HepG2 (cell line): ENCODE results near the gene TPD52L2. TPM values are rescaled to one million over a fixed set of nuclear protein-coding genes. Genes with fewer than 3 reads are reported as not detected.

Experiments
- ATAC-seq: fragments of 200-7000 bp; cut with Tn5 transposase; 3 replicates; pipeline ENCODE4 v1.9.1; 2020; ENCODE audit warnings: mild to moderate bottlenecking, moderate library complexity
- BruUV-seq: library from RNA; stranded (reverse); fragments of 400-500 nt; replicated peaks from 2 replicates; lab custom pipeline; 2021; lab: Mats Ljungman, UMichigan
- CTCF ChIA-PET: fragments of 300-600 bp; formaldehyde crosslinking; extraction: SDS; loops from one replicate; lab custom pipeline; 2021; ENCODE audit warnings: low total read pairs, inconsistent platforms, low intra/inter-chr PET ratio; lab: Yijun Ruan, JAX
- POLR2A ChIA-PET: fragments of 350-600 bp; sonication (Branson Sonifier 250); formaldehyde crosslinking; loops from one replicate; lab custom pipeline; 2020; ENCODE audit warnings: antibody characterized with exemption, inconsistent platforms; lab: Yijun Ruan, JAX
- DNase-seq: peaks from one replicate; pipeline ENCODE4 v3.0.0-alpha.2; 2015; ENCODE audit warnings: low spot score
- FAIRE-seq: peaks from 3 replicates; lab custom pipeline; 2011; peaks lifted over from hg19 to GRCh38; lab: Jason Lieb, UNC
- H2AFZ ChIP-seq: one replicate; pipeline ENCODE4 v1.6.1; 2011; ENCODE audit warnings: low read length, inconsistent platforms
- H3K27ac ChIP-seq: fragments of 300-600 bp; 3 replicates; pipeline ENCODE4 v1.8.0; 2011; ENCODE audit warnings: mixed run types, mild to moderate bottlenecking, mixed read lengths, low read length, inconsistent platforms; ENCODE audit not compliant: insufficient read depth; ENCODE audit errors: extremely low read length
- H3K27me3 ChIP-seq, 2 experiments: fragments of 200-600 bp in 1 of 2; 2 replicates in 1 of 2; 3 replicates in 1 of 2; pipeline versions ENCODE4 v1.6.0 to v1.8.0; 2011; ENCODE audit warnings: low read length in 2 of 2, mild to moderate bottlenecking in 2 of 2, moderate library complexity in 2 of 2, inconsistent platforms in 1 of 2; ENCODE audit not compliant: insufficient read depth in 2 of 2, control insufficient read depth in 1 of 2
- H3K36me3 ChIP-seq, 2 experiments: fragments of 200-600 bp in 1 of 2; replicated peaks in 1 of 2; 2 replicates in 1 of 2; 3 replicates in 1 of 2; pipeline versions ENCODE4 v1.5.1 to v1.8.0; 2011; ENCODE audit warnings: low read length in 2 of 2, inconsistent platforms in 1 of 2; ENCODE audit not compliant: insufficient read depth in 2 of 2, control insufficient read depth in 1 of 2
- H3K4me1 ChIP-seq: 2 replicates; pipeline ENCODE4 v1.5.1; 2012; ENCODE audit warnings: low read length, inconsistent platforms; ENCODE audit not compliant: insufficient read depth
- H3K4me2 ChIP-seq: 2 replicates; pipeline ENCODE4 v1.6.0; 2011; ENCODE audit warnings: low read depth, low read length, inconsistent platforms
- H3K4me3 ChIP-seq, 3 experiments: fragments of 200-600 bp in 1 of 3; sonication (generic), shearing (Covaris generic) in 1 of 3; replicated peaks in 1 of 3; 2 replicates each; pipeline ENCODE4 v1.5.1; 2011 to 2016; ENCODE audit warnings: low read length in 3 of 3, inconsistent platforms in 2 of 3, low read depth in 2 of 3, mild to moderate bottlenecking in 2 of 3, control low read depth in 1 of 3, mixed read lengths in 1 of 3; ENCODE audit not compliant: insufficient read depth in 1 of 3
- H3K79me2 ChIP-seq: one replicate; pipeline ENCODE4 v1.6.1; 2011; ENCODE audit warnings: low read length, inconsistent platforms; ENCODE audit not compliant: insufficient read depth
- H3K9ac ChIP-seq: 2 replicates; pipeline ENCODE4 v1.6.0; 2011; ENCODE audit warnings: mild to moderate bottlenecking, low read depth, low read length, inconsistent platforms; ENCODE audit not compliant: insufficient read depth
- H3K9me3 ChIP-seq: 2 replicates; pipeline ENCODE4 v1.5.1; 2012; ENCODE audit warnings: mild to moderate bottlenecking, low read length
- H4K20me1 ChIP-seq: 2 replicates; pipeline ENCODE4 v1.6.0; 2011; ENCODE audit warnings: inconsistent platforms, mild to moderate bottlenecking, low read length, moderate library complexity; ENCODE audit not compliant: insufficient read depth
- HOXA7 ChIP-seq: sonication (generic); formaldehyde crosslinking; IDR thresholded peaks from 2 replicates; pipeline ENCODE4 v1.8.1; 2022; ENCODE audit warnings: mild to moderate bottlenecking, missing genetic modification reagents, moderate library complexity
- MAX ChIP-seq: IDR thresholded peaks from 2 replicates; pipeline ENCODE4 v1.6.1; 2012; ENCODE audit warnings: inconsistent platforms
- MAZ ChIP-seq, 2 experiments: sonication (generic) in 1 of 2; formaldehyde crosslinking in 1 of 2; IDR thresholded peaks; 2 replicates each; pipeline versions ENCODE4 v1.5.0 to v1.6.1; 2012 to 2020; ENCODE audit warnings: low read depth in 2 of 2, mild to moderate bottlenecking in 2 of 2, borderline replicate concordance in 1 of 2, improper control_type of control experiment in 1 of 2, low read length in 1 of 2, missing genetic modification reagents in 1 of 2, moderate library complexity in 1 of 2
- MTA1 ChIP-seq: sonication (generic); formaldehyde crosslinking; IDR thresholded peaks from 2 replicates; pipeline ENCODE4 v1.4.0; 2020; ENCODE audit warnings: missing genetic modification reagents, mild to moderate bottlenecking, borderline replicate concordance
- MYC ChIP-seq: sonication (generic); formaldehyde crosslinking; IDR thresholded peaks from 2 replicates; pipeline ENCODE4 v1.9.0; 2021; ENCODE audit warnings: missing genetic modification reagents, borderline replicate concordance
- PITX1 ChIP-seq: sonication (generic); formaldehyde crosslinking; IDR thresholded peaks from 2 replicates; pipeline ENCODE4 v1.5.1; 2020; ENCODE audit warnings: mild to moderate bottlenecking, missing genetic modification reagents
- REXO4 ChIP-seq: sonication (generic); formaldehyde crosslinking; IDR thresholded peaks from 2 replicates; pipeline ENCODE4 v1.8.0; 2022; ENCODE audit warnings: missing genetic modification reagents, mild to moderate bottlenecking, borderline replicate concordance
- ZBTB14 ChIP-seq: sonication (generic); formaldehyde crosslinking; IDR thresholded peaks from 2 replicates; pipeline ENCODE4 v1.4.0; 2020; ENCODE audit warnings: missing genetic modification reagents
- ZBTB8A ChIP-seq: sonication (generic); formaldehyde crosslinking; IDR thresholded peaks from 2 replicates; pipeline ENCODE4 v1.4.0; 2020; ENCODE audit warnings: mild to moderate bottlenecking, low read depth, missing genetic modification reagents, borderline replicate concordance
- ZMAT5 ChIP-seq: sonication (generic); formaldehyde crosslinking; IDR thresholded peaks from 2 replicates; pipeline ENCODE4 v1.5.0; 2020; ENCODE audit warnings: mild to moderate bottlenecking, low read depth, missing genetic modification reagents, borderline replicate concordance
- ZNF264 ChIP-seq: sonication (generic); formaldehyde crosslinking; IDR thresholded peaks from 2 replicates; pipeline ENCODE4 v1.4.0; 2020; ENCODE audit warnings: missing genetic modification reagents
- ZNF34 ChIP-seq: sonication (generic); formaldehyde crosslinking; IDR thresholded peaks from 2 replicates; pipeline ENCODE4 v1.4.0; 2020; ENCODE audit warnings: mild to moderate bottlenecking, missing genetic modification reagents, borderline replicate concordance
- ZNF350 ChIP-seq: sonication (generic); formaldehyde crosslinking; IDR thresholded peaks from 2 replicates; pipeline ENCODE4 v1.4.0; 2020; ENCODE audit warnings: mild to moderate bottlenecking, low read depth, missing genetic modification reagents, borderline replicate concordance
- ZNF468 ChIP-seq: sonication (generic); formaldehyde crosslinking; IDR thresholded peaks from 2 replicates; pipeline ENCODE4 v1.8.0; 2022; ENCODE audit warnings: mild to moderate bottlenecking, moderate library complexity, missing genetic modification reagents
- ZNF720 ChIP-seq: sonication (generic); formaldehyde crosslinking; IDR thresholded peaks from 2 replicates; pipeline ENCODE4 v1.4.0; 2020; ENCODE audit warnings: missing genetic modification reagents
- ZNF83 ChIP-seq: sonication (generic); formaldehyde crosslinking; IDR thresholded peaks from 2 replicates; pipeline ENCODE4 v1.4.0; 2020; ENCODE audit warnings: missing genetic modification reagents, mild to moderate bottlenecking, borderline replicate concordance
- ZSCAN5A ChIP-seq: sonication (generic); formaldehyde crosslinking; IDR thresholded peaks from 2 replicates; pipeline ENCODE4 v1.8.0; 2022; ENCODE audit warnings: mild to moderate bottlenecking, missing genetic modification reagents, borderline replicate concordance
- ZSCAN9 ChIP-seq: IDR thresholded peaks from 2 replicates; pipeline ENCODE4 v1.6.1; 2016; ENCODE audit warnings: borderline replicate concordance
- WGBS: methylation state at CpG from one replicate; pipeline ENCODE4 v1.1.6; 2017; ENCODE audit warnings: low lambda C conversion rate; 5-methylcytosine and 5-hydroxymethylcytosine counted together
- in situ Hi-C: cut with HindIII; loops from 2 replicates; pipeline ENCODE4 v1.10.0; 2017; ENCODE audit warnings: low pct_unique_long_range_greater_than_20kb; ENCODE audit not compliant: extremely low pct_ligation_motif_present
- intact Hi-C: fragments of 100-400 bp; cut with micrococcal nuclease; formaldehyde crosslinking; loops from one replicate; pipeline ENCODE4 v1.10.0; 2022; ENCODE audit not compliant: unreplicated experiment
- polyA plus RNA-seq, 8 experiments: library from polyadenylated mRNA; depleted of rRNA in 3 of 8; stranded (reverse) in 7 of 8; unstranded in 1 of 8; fragments of >200 nt; fragmentation: Illumina TruSeq in 4 of 8; extraction: Trizol in 4 of 8; gene quantifications; 2 replicates each; pipeline versions ENCODE4 v1.2.1 to v1.2.3, GENCODE V29; 2011 to 2016; ENCODE audit warnings: low read depth in 4 of 8, missing spikeins in 1 of 8, mixed read lengths in 1 of 8; ENCODE audit not compliant: insufficient read depth in 1 of 8
- total RNA-seq, 5 experiments: library from RNA; depleted of rRNA; stranded (reverse); fragments of >200 nt; fragmentation: Illumina TruSeq; extraction: Trizol; gene quantifications; 2 replicates each; pipeline ENCODE4 v1.2.3, GENCODE V29; 2016; ENCODE audit warnings: low read depth in 1 of 5

TPD52L2 gene
- total and polyA plus RNA-seq, 2 of the 13 experiments (the other 11 are each of a cell fraction or from before 2014, with no cell fraction given): 156 to 184 TPM

DNA sequence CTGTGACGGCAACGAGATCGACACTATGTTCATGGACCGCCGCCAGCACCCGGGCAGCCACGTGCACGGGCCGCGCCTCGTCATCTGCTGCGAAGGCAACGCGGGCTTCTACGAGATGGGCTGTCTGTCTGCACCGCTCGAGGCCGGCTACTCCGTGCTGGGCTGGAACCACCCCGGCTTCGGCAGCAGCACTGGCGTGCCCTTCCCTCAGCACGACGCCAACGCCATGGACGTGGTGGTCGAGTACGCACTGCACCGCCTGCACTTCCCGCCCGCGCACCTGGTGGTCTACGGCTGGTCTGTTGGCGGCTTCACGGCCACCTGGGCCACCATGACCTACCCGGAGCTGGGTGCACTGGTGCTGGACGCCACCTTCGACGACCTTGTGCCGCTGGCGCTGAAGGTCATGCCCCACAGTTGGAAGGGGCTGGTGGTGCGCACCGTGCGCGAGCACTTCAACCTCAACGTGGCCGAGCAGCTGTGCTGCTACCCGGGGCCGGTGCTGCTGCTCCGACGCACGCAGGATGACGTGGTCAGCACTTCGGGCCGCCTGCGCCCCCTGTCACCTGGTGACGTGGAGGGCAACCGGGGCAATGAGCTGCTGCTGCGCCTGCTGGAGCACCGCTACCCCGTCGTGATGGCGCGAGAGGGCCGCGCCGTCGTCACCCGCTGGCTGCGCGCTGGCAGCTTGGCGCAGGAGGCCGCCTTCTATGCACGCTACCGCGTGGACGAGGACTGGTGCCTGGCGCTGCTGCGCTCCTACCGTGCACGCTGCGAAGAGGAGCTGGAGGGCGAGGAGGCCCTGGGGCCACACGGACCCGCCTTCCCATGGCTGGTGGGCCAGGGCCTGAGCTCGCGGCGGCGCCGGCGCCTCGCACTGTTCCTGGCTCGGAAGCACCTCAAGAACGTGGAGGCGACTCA lies 2.8 kb upstream of the TPD52L2 start:
- intact Hi-C loops: loop anchor here (10.0 kb wide), 1 partner anchor 117 kb away; no protein-coding TSS in a partner anchor
- Histone ChIP-seq H3K79me2 (peaks cover 22% of the 10 kb centered on the region), H3K9ac (no peak overlapping the region), H3K4me1 (peaks cover 51% of the 10 kb centered on the region), H2AFZ (no peak overlapping the region), H3K36me3 (peaks cover 0 to 2% of the 10 kb centered on the region in 2 experiments; a peak in 1 of 5 replicates), H3K27me3 (no peaks in the 10 kb centered on the region; a peak in 1 of 5 replicates), H3K9me3 (no peaks in the 10 kb centered on the region), H3K4me3 (no peak overlapping the region), H3K27ac (no peak overlapping the region), H3K4me2 (no peak overlapping the region), H4K20me1 (no peaks in the 10 kb centered on the region)
- in situ Hi-C loops: no loop called here
- FAIRE-seq (no peak), DNase-seq (no peak), ATAC-seq (no peak)
- WGBS: 98% methylated on average over 91 of the region's 95 CpGs
- BruUV-seq: no TSS peak
- ChIA-PET POLR2A (interaction anchor here (1.2 to 4.6 kb wide), 7 partner anchors 7 to 154 kb away, joined by 3 to 59 read pairs (median 5); partner anchors contain the start of genes ARFRP1, LIME1, SLC2A4RG and ZGPAT), CTCF (no interaction called here)
- no peak for TF ChIP-seq ZNF350 (CRISPR knock-in tag)
- no peak; the same call in 1 of the 2 replicates for TF ChIP-seq ZNF83 (CRISPR knock-in tag)
- no peak for TF ChIP-seq ZNF264 (CRISPR knock-in tag)
- TF ChIP-seq MTA1 (CRISPR knock-in tag): peak; percentile 70; the same call in 1 of the 2 replicates
- no peak for TF ChIP-seq ZSCAN5A (CRISPR knock-in tag)
- no peak for TF ChIP-seq ZBTB8A (CRISPR knock-in tag)
- TF ChIP-seq MAZ (IDR thresholded peaks at IDR 0.05; ENCODE audit: borderline replicate concordance, low read depth, low read length): no peak
- no peak for TF ChIP-seq MAZ (CRISPR knock-in tag; IDR thresholded peaks at IDR 0.05; ENCODE audit: low read depth)
- no peak for TF ChIP-seq HOXA7 (CRISPR knock-in tag)
- no peak for TF ChIP-seq ZMAT5
- peak; percentile 41; the same call in 1 of the 2 replicates for TF ChIP-seq PITX1 (CRISPR knock-in tag)
- TF ChIP-seq ZSCAN9: no peak
- TF ChIP-seq MYC (CRISPR knock-in tag): no peak
- no peak for TF ChIP-seq ZNF468 (CRISPR knock-in tag)
- TF ChIP-seq MAX: no peak; the same call in 1 of the 2 replicates
- no peak for TF ChIP-seq REXO4
- TF ChIP-seq ZNF34 (CRISPR knock-in tag): no peak
- no peak for TF ChIP-seq ZNF720 (CRISPR knock-in tag)
- TF ChIP-seq ZBTB14: no peak
